Measurements from ENCODE around the gene RMND5A. TPM values are rescaled to one million over a fixed set of nuclear protein-coding genes. Genes with fewer than 3 reads are reported as not detected.

RMND5A gene
- total RNA-seq, 2 donors from 2014 or later = 45.4 to 49.3 TPM

DNA sequence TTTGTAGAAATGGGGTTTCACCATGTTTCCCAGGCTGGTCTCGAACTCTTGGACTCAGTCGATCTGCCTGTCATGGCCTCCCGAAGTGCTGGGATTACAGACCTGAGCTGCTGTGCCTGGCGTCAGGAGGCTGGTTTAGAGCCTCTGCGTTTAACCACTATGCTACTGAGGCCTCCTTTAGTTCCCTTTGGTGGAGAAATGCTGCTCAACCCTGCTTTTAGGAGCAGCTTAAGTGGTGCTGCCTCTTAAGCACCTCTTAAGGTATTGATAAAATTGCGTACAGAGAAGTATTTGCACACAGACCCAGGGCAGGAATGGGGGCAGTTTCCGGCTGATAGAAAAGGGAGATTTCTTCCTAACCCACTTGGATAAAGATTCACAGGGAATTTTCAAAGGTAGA is 62.7 kb downstream of the RMND5A start:
- Mint-ChIP-seq H3K36me3 (ENCODE audit: low read depth) (no peaks in the 10 kb centered on the region), H3K27me3 (ENCODE audit: insufficient read depth) (peaks cover 13% of the 10 kb centered on the region), H3K4me3 (no peak overlapping the region), H3K4me1 (no peaks in the 10 kb centered on the region), H3K9me3 (no peaks in the 10 kb centered on the region), H3K27ac (no peak overlapping the region)
- Histone ChIP-seq H3K36me3 (ENCODE audit: control insufficient read depth, insufficient read depth, low read length) (no peaks in the 10 kb centered on the region), H3K27ac (ENCODE audit: low read depth, low read length) (no peak overlapping the region), H3K9me3 (ENCODE audit: control insufficient read depth, low read length) (no peaks in the 10 kb centered on the region), H3K4me3 (ENCODE audit: low read length) (no peak overlapping the region), H3K4me1 (ENCODE audit: control insufficient read depth, insufficient read depth, low read length) (no peaks in the 10 kb centered on the region), H3K9ac (ENCODE audit: extremely low read depth, low read length, poor library complexity, severe bottlenecking) (no peak overlapping the region), H3K27me3 (ENCODE audit: control insufficient read depth, insufficient read depth, low read length, poor library complexity, severe bottlenecking) (peaks cover 13% of the 10 kb centered on the region)
- 90 to 92% methylated on average over 5 to 7 of the region's 7 CpGs for WGBS, 2 experiments (ENCODE audit: insufficient coverage in 1 of 2, insufficient read length in 1 of 2)
- no peak for DNase-seq
- no peak for TF ChIP-seq CTCF (conservative IDR thresholded peaks at IDR 0.05)

- H3K9me3 ChIP-seq (ENCODE audit: control insufficient read depth, low read length) = no peaks in the 10 kb centered on the region
- H3K4me1 ChIP-seq (ENCODE audit: control insufficient read depth, insufficient read depth, low read length) = no peaks in the 10 kb centered on the region
- no peak overlapping the region for H3K27ac ChIP-seq (ENCODE audit: low read depth, low read length)
- Mint-ChIP-seq H3K4me3 (no peak overlapping the region), H3K4me1 (no peaks in the 10 kb centered on the region), H3K27ac (no peak overlapping the region), H3K9me3 (no peaks in the 10 kb centered on the region), H3K36me3 (ENCODE audit: low read depth) (no peaks in the 10 kb centered on the region), H3K27me3 (ENCODE audit: insufficient read depth) (peaks cover 24% of the 10 kb centered on the region)
- no peak for TF ChIP-seq CTCF (conservative IDR thresholded peaks at IDR 0.05)
- 95 to 100% methylated on average over 2 to 8 of the region's 8 CpGs for WGBS, 2 experiments (ENCODE audit: insufficient coverage in 1 of 2, insufficient read length in 1 of 2)
- H3K9ac ChIP-seq (ENCODE audit: extremely low read depth, low read length, poor library complexity, severe bottlenecking) = no peak overlapping the region
- no peak for DNase-seq
- no peaks in the 10 kb centered on the region for H3K36me3 ChIP-seq (ENCODE audit: control insufficient read depth, insufficient read depth, low read length)
- no peak overlapping the region for H3K4me3 ChIP-seq (ENCODE audit: low read length)
- H3K27me3 ChIP-seq (ENCODE audit: control insufficient read depth, insufficient read depth, low read length, poor library complexity, severe bottlenecking) = peaks cover 23% of the 10 kb centered on the region
Observed at GRCh38 chr2:86783615-86784339, 63.7 kb downstream of the RMND5A start.

DNA sequence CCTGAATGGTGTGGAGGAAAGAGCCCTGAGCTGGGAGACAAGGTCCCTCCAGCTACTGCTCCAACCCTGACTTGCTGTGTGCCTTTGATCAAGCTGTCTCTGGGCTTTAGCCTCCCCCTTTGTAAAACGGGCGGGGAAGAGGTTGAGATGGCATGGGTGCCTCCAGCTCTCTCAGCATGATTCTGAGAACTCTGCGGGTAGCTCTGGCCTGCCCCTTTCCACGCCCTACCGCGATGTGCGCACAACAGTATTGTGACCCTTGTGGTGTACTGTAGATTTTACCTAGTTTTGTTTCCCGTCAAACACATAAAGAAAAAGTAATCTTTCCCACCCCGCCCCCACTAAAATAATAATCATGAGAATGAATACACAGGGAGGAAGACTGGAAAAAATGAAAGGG is 65.4 kb downstream of the RMND5A start:
- Mint-ChIP-seq H3K4me3 (no peak overlapping the region), H3K27ac (no peak overlapping the region), H3K9me3 (peaks cover 3% of the 10 kb centered on the region), H3K27me3 (ENCODE audit: insufficient read depth) (peaks cover 41% of the 10 kb centered on the region), H3K4me1 (no peaks in the 10 kb centered on the region), H3K36me3 (ENCODE audit: low read depth) (no peaks in the 10 kb centered on the region)
- Histone ChIP-seq H3K27ac (ENCODE audit: low read depth, low read length) (no peak overlapping the region), H3K27me3 (ENCODE audit: control insufficient read depth, insufficient read depth, low read length, poor library complexity, severe bottlenecking) (peaks cover 40% of the 10 kb centered on the region), H3K36me3 (ENCODE audit: control insufficient read depth, insufficient read depth, low read length) (no peaks in the 10 kb centered on the region), H3K4me1 (ENCODE audit: control insufficient read depth, insufficient read depth, low read length) (no peaks in the 10 kb centered on the region), H3K4me3 (ENCODE audit: low read length) (no peak overlapping the region), H3K9me3 (ENCODE audit: control insufficient read depth, low read length) (no peaks in the 10 kb centered on the region), H3K9ac (ENCODE audit: extremely low read depth, low read length, poor library complexity, severe bottlenecking) (no peak overlapping the region)
- WGBS, 2 experiments (ENCODE audit: insufficient coverage in 1 of 2, insufficient read length in 1 of 2) = 95% methylated on average over 9 of the region's 9 CpGs; no CpG with 5 or more reads in 1 of the 2 experiments
- TF ChIP-seq CTCF (conservative IDR thresholded peaks at IDR 0.05) = no peak
- DNase-seq = no peak
